SK-N-SH treated with all-trans-retinoic acid at 6 μM for 48 hours (cell line): Measurements from ENCODE around the gene PTTG1IP.

Source experiments
- ESRRG ChIP-seq: fragments of 250-450 bp; sonication (Bioruptor Pico); IDR thresholded peaks from 2 replicates; pipeline ENCODE4 v1.6.1; 2021; ENCODE audit warnings: mild to moderate bottlenecking
- ISL1 ChIP-seq: fragments of 250-450 bp; sonication (Bioruptor Pico); IDR thresholded peaks from 2 replicates; pipeline ENCODE4 v2.1.2; 2022; ENCODE audit warnings: mild to moderate bottlenecking, moderate library complexity
- PPARA ChIP-seq: fragments of 250-450 bp; sonication (Bioruptor Pico); IDR thresholded peaks from 2 replicates; pipeline ENCODE4 v1.5.0; 2020; ENCODE audit warnings: mild to moderate bottlenecking, borderline replicate concordance
- RARB ChIP-seq: fragments of 250-450 bp; sonication (Bioruptor Pico); IDR thresholded peaks from 2 replicates; pipeline ENCODE4 v1.8.0; 2021; ENCODE audit warnings: mild to moderate bottlenecking, moderate library complexity
- TCF4 ChIP-seq: fragments of 250-450 bp; sonication (Bioruptor Pico); IDR thresholded peaks from 2 replicates; pipeline ENCODE4 v1.8.0; 2021; ENCODE audit warnings: mild to moderate bottlenecking, moderate library complexity, borderline replicate concordance
- TF ChIP-seq, protein P1 (sequence below): fragments of 250-450 bp; sonication (Bioruptor Pico); IDR thresholded peaks from 2 replicates; pipeline ENCODE4 v1.8.0; 2020; ENCODE audit warnings: mild to moderate bottlenecking, moderate library complexity, borderline replicate concordance

DNA sequence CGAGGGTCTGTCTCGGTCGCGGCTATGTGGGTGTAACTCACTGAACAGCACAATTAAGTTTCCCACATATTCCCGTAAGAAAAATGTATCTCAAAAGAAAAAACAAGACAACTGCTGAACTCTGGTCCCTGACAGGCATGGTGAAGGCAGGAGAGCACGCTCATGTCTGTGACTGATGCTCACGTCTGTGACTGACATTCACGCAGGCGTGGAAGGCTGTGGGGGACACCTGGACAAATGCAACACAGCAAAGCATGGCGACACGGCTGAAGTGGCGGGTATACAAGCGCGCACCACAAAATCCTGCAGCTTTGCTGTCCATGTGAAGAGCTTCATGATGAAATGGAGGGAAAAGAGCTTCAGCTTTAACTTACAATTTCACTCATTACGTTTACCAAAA lies 6.0 kb downstream of the PTTG1IP start:
- TF ChIP-seq ESRRG (CRISPR knock-in tag), result no peak
- TF ChIP-seq, protein P1, sequence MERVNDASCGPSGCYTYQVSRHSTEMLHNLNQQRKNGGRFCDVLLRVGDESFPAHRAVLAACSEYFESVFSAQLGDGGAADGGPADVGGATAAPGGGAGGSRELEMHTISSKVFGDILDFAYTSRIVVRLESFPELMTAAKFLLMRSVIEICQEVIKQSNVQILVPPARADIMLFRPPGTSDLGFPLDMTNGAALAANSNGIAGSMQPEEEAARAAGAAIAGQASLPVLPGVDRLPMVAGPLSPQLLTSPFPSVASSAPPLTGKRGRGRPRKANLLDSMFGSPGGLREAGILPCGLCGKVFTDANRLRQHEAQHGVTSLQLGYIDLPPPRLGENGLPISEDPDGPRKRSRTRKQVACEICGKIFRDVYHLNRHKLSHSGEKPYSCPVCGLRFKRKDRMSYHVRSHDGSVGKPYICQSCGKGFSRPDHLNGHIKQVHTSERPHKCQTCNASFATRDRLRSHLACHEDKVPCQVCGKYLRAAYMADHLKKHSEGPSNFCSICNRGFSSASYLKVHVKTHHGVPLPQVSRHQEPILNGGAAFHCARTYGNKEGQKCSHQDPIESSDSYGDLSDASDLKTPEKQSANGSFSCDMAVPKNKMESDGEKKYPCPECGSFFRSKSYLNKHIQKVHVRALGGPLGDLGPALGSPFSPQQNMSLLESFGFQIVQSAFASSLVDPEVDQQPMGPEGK, result no peak
- TF ChIP-seq ISL1 (CRISPR knock-in tag), result no peak
- TF ChIP-seq RARB, result no peak
- TF ChIP-seq PPARA (CRISPR knock-in tag), result no peak
- no peak for TF ChIP-seq TCF4 (CRISPR knock-in tag)
